HG02870 (cell line): ENCODE data around the gene NEURL3.
"Not testable (repeated sequence)": the region's sequence is repeated elsewhere in the genome, so short reads cannot be mapped to it uniquely, and the experiment has no call there.

ENCODE experiments used
- ATAC-seq: cut with Tn5 transposase; IDR thresholded peaks from one replicate; pipeline ENCODE4 v1.9.1; 2021; ENCODE audit warnings: mild to moderate bottlenecking, moderate library complexity; ENCODE audit not compliant: unreplicated experiment

Gene NEURL3

DNA sequence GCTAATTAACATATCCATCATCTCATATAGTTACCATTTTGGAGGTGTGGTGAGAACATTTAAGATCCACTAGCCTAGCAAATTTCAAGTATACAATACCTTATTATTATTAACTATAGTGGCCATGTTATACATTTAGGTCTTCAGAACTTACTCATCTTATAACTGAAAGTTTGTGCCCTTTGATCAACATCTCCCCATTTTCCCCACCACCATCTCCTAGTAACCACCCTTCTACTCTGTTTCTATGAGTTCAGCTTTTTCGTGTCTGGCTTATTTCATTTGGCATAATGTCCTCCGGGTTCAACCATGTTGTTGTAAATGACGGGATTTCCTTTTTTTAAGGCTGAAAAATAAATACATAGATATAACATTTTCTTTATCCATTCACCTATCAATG lies 15.9 kb downstream of the NEURL3 start:
- no peak for ATAC-seq

DNA sequence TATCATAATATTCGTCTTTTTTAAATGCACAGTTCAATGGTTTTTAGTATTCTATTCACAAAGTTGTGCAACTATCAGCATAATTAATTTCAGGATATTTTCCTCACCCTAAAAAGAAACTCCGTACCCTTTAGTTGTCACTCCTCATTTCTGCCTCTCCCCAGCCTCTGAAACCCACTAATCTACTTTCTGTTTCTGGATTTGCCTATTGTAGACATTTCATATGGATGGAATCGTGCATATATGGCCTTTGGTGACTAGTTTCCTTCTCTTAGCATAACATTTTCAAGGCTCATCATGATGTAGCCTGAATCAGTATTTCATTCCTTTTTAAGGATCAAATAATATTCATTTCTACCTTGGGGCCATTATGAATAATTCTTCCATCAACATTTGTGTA lies 18.5 kb downstream of the NEURL3 start:
- ATAC-seq: no peak

DNA sequence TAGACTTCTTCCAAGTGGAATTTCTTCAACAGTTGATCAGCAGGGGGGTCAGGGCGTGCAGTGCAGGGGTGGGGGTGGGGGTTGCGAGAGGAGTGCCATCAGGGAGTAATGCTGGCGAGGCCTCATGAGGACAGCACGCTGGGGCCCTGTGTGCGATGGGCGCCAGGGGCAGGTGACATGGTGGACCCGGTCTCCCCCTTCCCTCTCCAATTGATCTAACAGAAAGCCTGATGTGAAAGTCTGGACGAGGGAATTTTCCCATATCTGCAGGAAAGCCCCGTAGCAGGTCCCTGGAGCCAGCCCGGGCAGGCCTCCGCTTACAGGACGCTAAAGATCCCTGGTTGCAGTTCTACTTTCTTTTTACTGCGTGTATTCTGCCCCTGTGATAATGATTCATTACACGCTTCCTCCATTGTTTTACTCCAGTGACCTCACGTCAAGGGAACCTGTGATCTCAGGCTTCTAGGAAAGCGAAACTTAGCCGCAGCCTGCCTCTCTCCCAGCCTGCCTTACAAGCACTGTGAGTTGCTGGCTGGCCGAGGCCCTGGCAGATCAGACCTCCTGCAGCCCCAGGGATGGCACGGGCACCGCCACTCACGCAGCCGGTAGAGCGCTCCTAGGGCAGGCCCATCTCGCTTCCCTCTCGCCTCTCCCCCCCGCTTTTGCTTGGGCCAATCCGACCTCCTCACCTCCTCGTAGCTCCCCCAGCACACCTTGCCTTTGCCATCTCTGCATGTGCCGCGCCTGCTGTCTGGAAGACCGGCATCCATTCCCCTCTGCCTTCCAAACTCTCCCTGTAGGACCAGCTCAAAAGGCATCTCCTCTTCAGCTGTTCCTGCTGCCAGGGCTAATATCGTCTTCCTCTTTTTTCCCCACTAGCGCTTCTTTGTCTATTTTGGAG lies 19.2 kb downstream of the NEURL3 start:
- ATAC-seq: peak; percentile 89

DNA sequence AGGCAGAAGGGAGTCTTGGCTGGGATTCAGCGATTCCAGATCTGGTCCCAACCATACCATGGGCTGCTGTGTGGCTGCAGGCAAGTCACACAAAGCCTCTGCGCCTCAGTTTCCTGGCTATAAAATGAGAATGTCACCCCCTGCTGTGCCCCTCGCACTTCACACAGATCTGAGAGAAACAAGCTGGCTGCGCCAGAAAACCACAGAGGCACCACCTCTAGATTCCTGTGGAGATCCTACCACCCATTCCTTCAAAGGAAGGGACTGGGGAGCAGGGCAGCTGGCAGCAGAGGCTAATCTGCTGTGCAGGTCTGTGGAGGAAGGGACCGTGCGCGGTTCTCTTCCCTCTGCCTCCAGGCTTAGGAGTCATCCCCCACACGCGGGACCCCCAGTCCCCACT lies 19.8 kb downstream of the NEURL3 start:
- ATAC-seq: no peak

DNA sequence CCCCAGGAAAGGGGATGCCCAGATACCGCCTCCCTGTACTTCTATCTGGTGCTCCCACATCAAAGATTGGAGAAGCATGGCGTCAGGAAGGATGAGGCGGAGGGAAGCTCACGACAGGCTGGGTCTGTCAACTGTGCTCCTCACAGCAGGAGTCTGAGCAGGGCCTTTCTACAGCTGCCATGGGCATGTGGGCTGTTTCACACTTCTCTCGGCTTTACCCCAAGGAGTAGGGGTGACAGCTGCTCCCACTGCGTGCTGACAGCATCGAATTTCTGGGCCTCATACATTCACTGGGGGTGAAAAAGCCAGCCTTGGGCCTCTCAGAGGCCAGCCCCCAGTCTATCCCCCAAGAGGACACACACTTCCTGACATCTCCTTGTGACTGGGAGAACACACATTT lies 21.1 kb downstream of the NEURL3 start:
- no peak for ATAC-seq

DNA sequence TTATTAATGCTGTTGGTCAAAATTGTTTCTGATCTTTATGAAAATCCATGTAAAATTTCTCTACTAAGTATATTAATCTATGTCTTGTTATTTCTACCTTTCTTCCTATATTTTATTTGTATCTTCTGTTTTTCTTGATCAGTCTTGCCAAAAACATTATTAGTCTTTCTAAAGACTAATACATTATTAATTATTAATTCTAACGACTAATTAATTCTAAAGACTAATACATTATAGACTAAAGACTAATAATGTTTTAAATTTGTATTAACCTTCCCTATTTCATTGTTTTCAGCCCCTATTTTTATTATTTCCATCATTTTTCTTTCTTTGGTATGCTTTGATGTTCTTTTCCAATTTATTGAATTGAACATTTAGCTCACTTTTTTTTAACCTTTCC lies 27.7 kb downstream of the NEURL3 start:
- no peak for ATAC-seq

DNA sequence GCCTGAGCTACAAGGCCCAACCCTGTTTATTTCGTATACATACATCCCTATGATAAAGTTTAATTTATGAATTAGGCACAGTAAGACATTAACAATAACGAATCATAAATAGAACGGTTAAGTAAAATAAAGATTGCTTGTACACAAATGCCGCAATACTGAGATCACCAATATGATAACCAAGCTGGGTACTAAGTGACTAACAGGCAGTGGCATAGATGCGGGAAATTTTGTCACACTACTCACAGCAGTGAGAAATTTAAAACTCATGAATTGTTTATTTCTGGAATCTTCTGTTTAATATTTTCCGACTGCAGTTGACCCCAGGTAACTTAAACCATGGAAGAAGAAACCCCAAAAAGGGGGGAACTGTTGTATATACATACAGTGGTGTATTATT lies 33.4 kb downstream of the NEURL3 start:
- ATAC-seq: no peak

DNA sequence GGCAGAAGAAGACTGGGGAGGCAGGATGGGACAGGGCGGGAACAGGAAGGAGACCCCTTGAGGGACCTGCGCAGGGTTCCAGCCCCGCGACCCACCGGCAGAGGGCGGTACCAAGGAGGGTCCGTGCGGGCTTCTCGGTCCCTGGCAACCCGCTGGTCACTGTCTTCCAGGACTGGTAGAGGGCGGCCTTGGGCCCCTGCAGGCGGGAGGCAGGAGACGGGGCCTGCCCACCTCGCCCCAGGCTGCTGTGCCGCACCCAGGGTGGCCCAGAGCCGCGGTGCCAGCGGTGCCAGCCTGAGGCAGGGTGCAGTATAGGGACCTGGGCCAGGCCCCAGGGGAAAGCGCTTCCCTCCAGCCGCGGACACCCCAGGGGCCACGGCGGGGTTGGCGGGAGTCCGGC lies 34.5 kb downstream of the NEURL3 start:
- no peak for ATAC-seq

DNA sequence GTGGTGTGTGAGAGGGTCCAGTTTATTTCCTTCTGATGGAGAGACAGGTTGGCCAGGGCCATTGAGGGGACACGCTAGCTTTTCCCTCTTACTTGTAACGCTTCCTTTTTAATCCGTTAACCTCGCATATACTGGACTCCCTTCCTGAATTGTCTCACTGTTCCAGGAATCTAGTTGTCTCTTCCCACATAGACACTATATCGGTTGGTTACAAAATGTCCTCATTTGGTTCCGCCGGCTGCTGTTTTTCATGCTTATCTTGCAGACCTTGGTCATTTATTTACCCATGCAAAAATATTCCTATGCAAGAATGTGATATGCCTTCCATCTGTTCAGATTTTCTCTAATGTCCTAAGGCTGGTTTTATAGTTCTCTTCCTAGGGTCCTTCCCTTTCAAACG lies 35.0 kb downstream of the NEURL3 start:
- no peak for ATAC-seq

DNA sequence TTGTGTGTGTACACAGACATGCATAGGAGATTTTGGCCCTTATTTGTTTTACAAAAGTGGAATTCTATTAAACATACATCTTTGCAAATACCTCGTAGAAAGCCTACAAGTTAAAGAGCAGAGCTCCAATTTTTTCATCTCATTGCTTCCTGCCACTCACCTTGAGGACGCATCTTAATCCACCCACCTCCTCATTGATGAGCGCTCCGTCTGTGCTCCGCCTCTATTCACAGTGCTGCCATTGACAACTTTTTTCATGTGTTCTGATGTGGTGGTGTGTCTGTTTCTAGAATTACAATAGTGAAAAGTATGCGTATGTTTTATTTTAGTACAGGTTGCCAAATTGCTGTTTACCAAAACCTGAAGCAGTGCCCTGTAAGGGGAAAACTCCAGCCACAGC lies 36.3 kb downstream of the NEURL3 start:
- no peak for ATAC-seq

DNA sequence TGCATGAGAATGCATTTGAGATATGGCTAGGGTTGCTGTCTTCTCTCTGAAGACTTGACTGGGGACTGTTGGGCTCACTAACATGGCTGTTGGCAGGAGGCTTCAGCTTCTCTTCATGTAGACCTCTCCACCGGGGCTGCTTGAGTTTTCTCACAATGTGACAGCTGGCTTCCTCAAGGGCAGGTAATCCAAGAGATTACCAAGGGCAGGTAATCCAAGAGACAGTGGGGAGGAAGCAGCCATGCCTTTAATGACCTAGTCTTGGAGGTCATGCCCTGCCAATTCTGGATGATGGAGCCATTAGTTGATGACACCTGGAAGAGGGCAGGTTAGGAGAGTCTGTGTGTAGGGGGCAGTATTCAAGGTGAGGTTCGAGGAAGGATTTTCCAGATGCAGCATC lies 40.5 kb downstream of the NEURL3 start:
- no peak for ATAC-seq

DNA sequence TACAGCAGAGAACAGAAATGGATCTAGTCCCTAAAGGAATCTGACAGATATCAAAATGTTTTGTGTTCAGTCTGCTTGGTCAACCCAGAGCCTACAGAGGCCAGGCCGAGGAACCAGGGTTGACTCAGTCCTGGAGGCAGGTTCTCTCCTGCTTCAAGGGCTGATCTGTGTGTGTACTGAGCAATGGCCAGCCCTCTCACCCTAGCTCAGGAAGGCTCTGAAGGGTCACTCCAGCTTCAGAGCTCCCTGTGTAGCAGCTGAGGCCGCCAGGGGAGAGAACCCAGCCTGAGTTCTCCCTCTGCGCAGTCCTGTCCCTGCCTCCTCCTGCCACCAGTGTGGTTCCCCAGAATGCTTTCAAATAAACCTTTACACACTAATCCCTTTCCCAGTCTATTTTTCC lies 41.1 kb downstream of the NEURL3 start:
- no peak for ATAC-seq

DNA sequence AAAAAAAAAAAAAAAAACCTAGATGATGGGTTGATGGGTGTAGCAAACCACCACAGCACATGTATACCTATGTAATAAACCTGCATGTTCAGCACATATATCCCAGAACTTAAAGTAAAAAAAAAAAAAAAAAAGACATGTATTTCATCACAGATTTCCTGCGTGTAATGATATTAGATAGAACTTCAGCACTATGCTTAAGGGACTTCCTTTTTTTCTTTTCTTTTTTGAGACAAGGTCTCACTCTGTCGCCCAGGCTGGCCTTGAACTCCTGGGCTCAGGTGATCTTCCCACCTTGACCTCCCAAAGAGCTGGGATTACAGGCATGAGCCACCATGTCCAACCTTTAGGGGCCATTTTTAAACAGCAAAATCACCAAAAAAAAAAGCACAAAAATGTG lies 42.0 kb downstream of the NEURL3 start:
- ATAC-seq: no peak

DNA sequence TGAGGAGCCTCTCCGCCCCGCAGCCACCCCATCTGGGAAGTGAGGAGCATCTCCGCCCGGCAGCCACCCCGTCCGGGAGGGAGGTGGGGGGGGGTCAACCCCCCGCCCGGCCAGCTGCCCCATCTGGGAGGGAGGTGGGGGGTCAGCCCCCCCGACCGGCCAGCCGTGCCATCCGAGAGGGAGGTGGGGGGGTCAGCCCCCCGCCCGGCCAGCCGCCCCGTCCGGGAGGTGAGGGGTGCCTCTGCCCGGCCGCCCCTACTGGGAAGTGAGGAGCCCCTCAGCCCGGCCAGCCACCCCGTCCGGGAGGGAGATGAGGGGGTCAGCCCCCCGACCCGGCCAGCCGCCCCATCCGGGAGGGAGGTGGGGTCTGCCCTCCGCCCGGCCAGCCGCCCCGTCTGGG lies 43.5 kb downstream of the NEURL3 start:
- not testable (repeated sequence) for ATAC-seq

DNA sequence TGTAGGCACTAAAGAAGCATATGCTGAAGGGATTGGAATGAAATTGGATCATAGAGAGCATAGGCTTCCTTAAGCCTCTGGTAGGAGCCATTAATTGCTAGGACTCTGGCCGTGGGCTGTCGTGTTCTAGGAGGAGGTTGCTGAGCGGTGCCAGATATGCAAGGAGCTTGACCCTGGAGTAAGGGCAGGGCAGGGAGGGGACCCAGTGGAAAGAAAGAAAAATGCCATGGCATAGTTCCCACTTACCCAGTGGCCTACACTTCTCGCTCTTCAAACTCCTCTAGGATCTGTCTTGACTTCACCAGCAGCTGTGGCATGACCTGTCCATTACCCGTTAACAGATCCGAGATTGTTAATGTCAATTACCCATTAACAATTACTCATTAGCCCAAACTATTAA lies 53.1 kb downstream of the NEURL3 start:
- ATAC-seq: no peak

DNA sequence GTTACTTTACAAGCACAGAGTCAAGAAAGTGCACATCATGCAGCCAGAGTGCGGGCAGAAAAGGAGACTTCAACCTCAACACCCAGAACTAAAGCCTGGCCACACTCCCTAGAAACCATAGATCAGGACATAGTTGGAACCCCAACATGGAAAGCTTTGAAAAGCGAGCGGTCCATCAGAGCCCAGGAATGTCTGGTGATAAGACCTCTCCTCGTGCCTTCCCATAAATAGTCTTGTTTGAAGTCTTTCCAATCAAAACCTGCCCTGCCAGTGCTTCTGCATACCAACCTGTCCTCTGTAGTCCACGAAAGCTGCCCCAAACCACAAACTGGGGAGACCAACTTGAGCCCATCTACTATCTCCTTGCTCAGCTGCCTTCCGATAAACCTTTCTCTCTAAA lies 55.5 kb downstream of the NEURL3 start:
- no peak for ATAC-seq

DNA sequence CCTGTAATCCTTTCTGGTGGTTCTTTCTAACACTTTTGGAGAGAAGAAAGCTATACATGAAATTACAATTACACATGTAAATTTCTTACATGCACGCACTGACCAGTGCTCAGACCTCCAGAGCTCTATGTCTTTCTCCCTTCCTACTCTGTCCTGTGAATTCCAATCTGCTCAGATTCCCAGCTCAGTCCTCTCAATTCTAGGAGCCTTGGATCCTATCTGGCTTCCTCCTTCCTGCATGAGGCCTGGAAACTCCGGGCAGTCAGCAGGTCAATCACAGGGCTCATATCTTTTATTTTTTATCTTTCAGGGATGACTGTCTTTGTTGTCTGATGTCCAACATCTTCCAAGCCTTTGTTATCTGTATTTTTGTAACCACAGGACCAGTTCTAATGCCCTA lies 56.0 kb downstream of the NEURL3 start:
- no peak for ATAC-seq

DNA sequence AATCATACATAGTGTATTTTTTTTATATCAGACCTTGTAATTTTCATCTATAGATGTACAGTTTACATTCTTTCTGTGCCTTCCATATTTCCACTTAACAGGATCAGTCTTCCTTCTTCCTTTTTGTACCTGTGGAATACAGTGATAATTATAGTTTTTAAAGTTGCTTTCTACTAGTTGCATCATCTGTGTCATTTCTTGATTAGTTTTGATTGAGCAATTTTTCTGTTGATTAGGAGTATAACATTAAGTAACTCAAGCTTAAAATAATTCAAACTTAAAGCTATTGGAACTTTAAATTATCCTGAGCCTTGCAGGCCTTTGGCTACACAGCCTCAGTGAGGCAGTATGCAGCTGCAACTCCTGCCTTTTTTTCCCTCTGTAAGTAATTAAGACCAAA lies 57.4 kb downstream of the NEURL3 start:
- ATAC-seq: no peak
